Measurements from ENCODE around the gene NAIF1. TPM values are rescaled to one million over a fixed set of nuclear protein-coding genes. Genes with fewer than 3 reads are reported as not detected.
A peak's percentile ranks its signal among the peaks of the same experiment; 100 is the strongest.

NAIF1 gene
- polyA plus RNA-seq, 3 donors: 4.6 to 6.5 (median 5.6) TPM

GRCh38 chr9:128062846-128063831 lies 4.0 kb downstream of the NAIF1 start:
- H3K9me3 Mint-ChIP-seq: no peaks in the 10 kb centered on the region
- intact Hi-C loops (cut with micrococcal nuclease): no loop called here
- H3K9ac ChIP-seq (ENCODE audit: insufficient read depth, low read length, poor library complexity, severe bottlenecking): no peak overlapping the region
- no peaks in the 10 kb centered on the region for H3K36me3 ChIP-seq (replicated peaks in 1 of 2; ENCODE audit: control insufficient read depth in 1 of 2, insufficient read depth in 2 of 2, low read length in 2 of 2)
- DNase-seq: peak; percentile 51 to 83 (median 75)
- H3K79me2 ChIP-seq (ENCODE audit: insufficient read depth, low read length): peaks cover 40% of the 10 kb centered on the region
- peaks cover 0 to 1% (median 0%) of the 10 kb centered on the region in 3 donors for H3K27me3 Mint-ChIP-seq (ENCODE audit: low read depth in 3 of 3)
- H3K36me3 Mint-ChIP-seq: peaks cover 7 to 24% of the 10 kb centered on the region in 2 donors
- peaks cover 63 to 70% of the 10 kb centered on the region in 2 donors for H3K4me1 ChIP-seq (ENCODE audit: control insufficient read depth in 1 of 2, insufficient read depth in 2 of 2, low read length in 2 of 2)
- H3K4me1 Mint-ChIP-seq: peaks cover 58% of the 10 kb centered on the region
- TF ChIP-seq, protein P1, sequence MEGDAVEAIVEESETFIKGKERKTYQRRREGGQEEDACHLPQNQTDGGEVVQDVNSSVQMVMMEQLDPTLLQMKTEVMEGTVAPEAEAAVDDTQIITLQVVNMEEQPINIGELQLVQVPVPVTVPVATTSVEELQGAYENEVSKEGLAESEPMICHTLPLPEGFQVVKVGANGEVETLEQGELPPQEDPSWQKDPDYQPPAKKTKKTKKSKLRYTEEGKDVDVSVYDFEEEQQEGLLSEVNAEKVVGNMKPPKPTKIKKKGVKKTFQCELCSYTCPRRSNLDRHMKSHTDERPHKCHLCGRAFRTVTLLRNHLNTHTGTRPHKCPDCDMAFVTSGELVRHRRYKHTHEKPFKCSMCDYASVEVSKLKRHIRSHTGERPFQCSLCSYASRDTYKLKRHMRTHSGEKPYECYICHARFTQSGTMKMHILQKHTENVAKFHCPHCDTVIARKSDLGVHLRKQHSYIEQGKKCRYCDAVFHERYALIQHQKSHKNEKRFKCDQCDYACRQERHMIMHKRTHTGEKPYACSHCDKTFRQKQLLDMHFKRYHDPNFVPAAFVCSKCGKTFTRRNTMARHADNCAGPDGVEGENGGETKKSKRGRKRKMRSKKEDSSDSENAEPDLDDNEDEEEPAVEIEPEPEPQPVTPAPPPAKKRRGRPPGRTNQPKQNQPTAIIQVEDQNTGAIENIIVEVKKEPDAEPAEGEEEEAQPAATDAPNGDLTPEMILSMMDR (IDR thresholded peaks at IDR 0.05): no peak
- no peaks in the 10 kb centered on the region for H4K20me1 ChIP-seq (ENCODE audit: insufficient read depth, low read length)
- peak overlapping the region in 1 of 2 donors; percentile 48 for H3K4me3 Mint-ChIP-seq
- H3K4me2 ChIP-seq (replicated peaks; ENCODE audit: extremely low read depth, low read length, poor library complexity, severe bottlenecking): peak overlapping the region; percentile 56
- peak overlapping the region; percentile 86 to 96 (median 91) for H3K27ac Mint-ChIP-seq
- peak overlapping the region in 1 of 3 experiments; percentile 56 for H3K4me3 ChIP-seq (replicated peaks in 1 of 3; ENCODE audit: low read depth in 2 of 3, low read length in 3 of 3)
- 90% methylated on average over 23 of the region's 28 CpGs for WGBS (ENCODE audit: insufficient coverage)
- H2AFZ ChIP-seq (ENCODE audit: insufficient read depth, low read depth, low read length, poor library complexity, severe bottlenecking): no peak overlapping the region
- no peaks in the 10 kb centered on the region for H3K9me3 ChIP-seq (replicated peaks in 1 of 2; ENCODE audit: control insufficient read depth in 1 of 2, insufficient read depth in 1 of 2, low read length in 2 of 2)
- no peaks in the 10 kb centered on the region for H3K27me3 ChIP-seq (ENCODE audit: control insufficient read depth in 2 of 2, insufficient read depth in 2 of 2, low read length in 2 of 2)
- peak overlapping the region; percentile 81 to 83 for H3K27ac ChIP-seq (ENCODE audit: low read depth in 1 of 2, low read length in 2 of 2)

GRCh38 chr9:128062279-128062678 lies 4.8 kb downstream of the NAIF1 start:
- Histone ChIP-seq H3K9ac (ENCODE audit: insufficient read depth, low read length, poor library complexity, severe bottlenecking) (no peak overlapping the region), H3K9me3 (replicated peaks in 1 of 2; ENCODE audit: control insufficient read depth in 1 of 2, insufficient read depth in 1 of 2, low read length in 2 of 2) (no peaks in the 10 kb centered on the region), H3K4me2 (replicated peaks; ENCODE audit: extremely low read depth, low read length, poor library complexity, severe bottlenecking) (peak overlapping the region; percentile 56), H3K4me1 (ENCODE audit: control insufficient read depth in 1 of 2, insufficient read depth in 2 of 2, low read length in 2 of 2) (peaks cover 64 to 75% of the 10 kb centered on the region in 2 donors), H3K79me2 (ENCODE audit: insufficient read depth, low read length) (peaks cover 39% of the 10 kb centered on the region), H3K27me3 (ENCODE audit: control insufficient read depth in 2 of 2, insufficient read depth in 2 of 2, low read length in 2 of 2) (no peaks in the 10 kb centered on the region), H3K36me3 (replicated peaks in 1 of 2; ENCODE audit: control insufficient read depth in 1 of 2, insufficient read depth in 2 of 2, low read length in 2 of 2) (no peaks in the 10 kb centered on the region), H3K4me3 (replicated peaks in 1 of 3; ENCODE audit: low read depth in 2 of 3, low read length in 3 of 3) (peak overlapping the region in 1 of 3 experiments; percentile 56), H3K27ac (ENCODE audit: low read depth in 1 of 2, low read length in 2 of 2) (peak overlapping the region; percentile 81 to 83), H4K20me1 (ENCODE audit: insufficient read depth, low read length) (no peaks in the 10 kb centered on the region), H2AFZ (ENCODE audit: insufficient read depth, low read depth, low read length, poor library complexity, severe bottlenecking) (no peak overlapping the region)
- H3K4me3 Mint-ChIP-seq: peak overlapping the region; percentile 48 to 70
- intact Hi-C loops (cut with micrococcal nuclease): no loop called here
- no peaks in the 10 kb centered on the region for H3K9me3 Mint-ChIP-seq
- TF ChIP-seq, protein P1 (IDR thresholded peaks at IDR 0.05): no peak
- H3K4me1 Mint-ChIP-seq: peaks cover 63% of the 10 kb centered on the region
- WGBS (ENCODE audit: insufficient coverage): 51% methylated on average over 5 of the region's 6 CpGs
- H3K36me3 Mint-ChIP-seq: peaks cover 7 to 24% of the 10 kb centered on the region in 2 donors
- H3K27ac Mint-ChIP-seq: peak overlapping the region; percentile 86 to 96 (median 91)
- no peak for DNase-seq
- peaks cover 0 to 1% (median 0%) of the 10 kb centered on the region in 3 donors for H3K27me3 Mint-ChIP-seq (ENCODE audit: low read depth in 3 of 3)

Data from CD14-positive monocyte (primary cell).